Uterus (tissue), 4 donors: ENCODE measurements around the gene KRTAP10-12. TPM values are rescaled to one million over a fixed set of nuclear protein-coding genes. Genes with fewer than 3 reads are reported as not detected.

Source experiments
- DNase-seq, 2 donors: peaks; one replicate each; pipeline ENCODE4 v3.0.0-alpha.2; 2019 to 2020
- H3K27ac ChIP-seq, 2 donors: fragments of 200-600 bp; sonication (generic); 1 replicate in 1 of 2; 2 replicates in 1 of 2; pipeline ENCODE4 v1.5.1; 2016 to 2018
- H3K27me3 ChIP-seq, 2 donors: fragments of 200-600 bp; sonication (generic); one replicate each; pipeline ENCODE4 v1.5.1; 2018 to 2019; ENCODE audit warnings: control low read depth in 1 of 2
- H3K36me3 ChIP-seq, 2 donors: fragments of 200-600 bp; sonication (generic); one replicate each; pipeline ENCODE4 v1.5.1; 2019; ENCODE audit warnings: control low read depth in 1 of 2
- H3K4me1 ChIP-seq, 2 donors: fragments of 200-600 bp; sonication (generic); one replicate each; pipeline ENCODE4 v1.5.1; 2018 to 2019; ENCODE audit warnings: control low read depth in 1 of 2
- H3K4me3 ChIP-seq, 2 donors: fragments of 200-600 bp; sonication (generic); 1 replicate in 1 of 2; 2 replicates in 1 of 2; pipeline ENCODE4 v1.5.1; 2018 to 2019; ENCODE audit warnings: mild to moderate bottlenecking in 1 of 2
- H3K9me3 ChIP-seq, 2 donors: fragments of 200-600 bp; sonication (generic); one replicate each; pipeline ENCODE4 v1.5.1; 2019; ENCODE audit warnings: control low read depth in 1 of 2
- CTCF ChIP-seq, 4 experiments: fragments of 200-600 bp in 2 of 4; fragments of 450-650 bp in 2 of 4; sonication (generic) in 2 of 4; IDR thresholded peaks; one replicate each; pipeline ENCODE4 v1.5.1; 2016 to 2019; ENCODE audit warnings: antibody characterized with exemption in 4 of 4, mild to moderate bottlenecking in 2 of 4, moderate library complexity in 1 of 4
- POLR2A ChIP-seq, 2 donors: fragments of 450-650 bp; IDR thresholded peaks; one replicate each; pipeline ENCODE4 v1.6.1; 2016; ENCODE audit warnings: antibody characterized with exemption in 2 of 2, mild to moderate bottlenecking in 1 of 2, moderate library complexity in 1 of 2
- intact Hi-C: fragments of 100-400 bp; cut with DNase I; formaldehyde crosslinking; loops from one replicate; pipeline ENCODE4 v1.15.1; 2023; ENCODE audit warnings: low total_unique reads
- total RNA-seq, 4 donors: library from RNA; depleted of rRNA in 3 of 4; stranded (reverse); fragments of >200 nt in 3 of 4; gene quantifications; one replicate each; pipeline versions ENCODE4 v1.1.0 to v1.2.4, GENCODE V29; 2014 to 2023
- donor health status: DM: yes; HTN: yes; CAD: no.

The KRTAP10-12 gene
- total RNA-seq, 4 donors from 2014 or later: not detected

GRCh38 chr21:44711327-44712202, 14.6 kb downstream of the KRTAP10-12 start, which contains the start of gene TSPEAR:
Gene TSPEAR (minus strand): TSS chr21:44711572. CDS start chr21:44711514, 58 bp downstream.
- DNase-seq: peak in 1 of 2 donors; percentile 3
- intact Hi-C loops: no loop called here
- Histone ChIP-seq H3K4me3 (no peak within 1 kb of the TSS), H3K4me1 (no peaks in the 10 kb centered on the region), H3K9me3 (no peaks in the 10 kb centered on the region), H3K36me3 (no peaks in the 10 kb centered on the region), H3K27ac (no peak within 1 kb of the TSS), H3K27me3 (peaks cover 0 to 45% of the 10 kb centered on the region in 2 donors)
- TF ChIP-seq POLR2A (IDR thresholded peaks at IDR 0.05) (no peak), CTCF (IDR thresholded peaks at IDR 0.05) (no peak)

- no peak for TF ChIP-seq CTCF (IDR thresholded peaks at IDR 0.05)
- no peak for TF ChIP-seq POLR2A (IDR thresholded peaks at IDR 0.05)
- Histone ChIP-seq H3K4me3 (no peak overlapping the region), H3K4me1 (no peaks in the 10 kb centered on the region), H3K27ac (no peak overlapping the region), H3K27me3 (peaks cover 0 to 39% of the 10 kb centered on the region in 2 donors), H3K9me3 (no peaks in the 10 kb centered on the region), H3K36me3 (no peaks in the 10 kb centered on the region)
- peak in 1 of 2 donors; percentile 4 for DNase-seq
- intact Hi-C loops: no loop called here
These were observed 15.4 kb downstream of the KRTAP10-12 start for GRCh38 chr21:44712203-44713028.

GRCh38 chr21:44713130-44713529, 16.2 kb downstream of the KRTAP10-12 start:
- Histone ChIP-seq H3K9me3 (no peaks in the 10 kb centered on the region), H3K27me3 (peaks cover 0 to 35% of the 10 kb centered on the region in 2 donors), H3K4me3 (no peak overlapping the region), H3K4me1 (no peaks in the 10 kb centered on the region), H3K27ac (no peak overlapping the region), H3K36me3 (no peaks in the 10 kb centered on the region)
- DNase-seq: peak in 1 of 2 donors; percentile 2
- intact Hi-C loops: no loop called here
- no peak for TF ChIP-seq CTCF (IDR thresholded peaks at IDR 0.05)
- no peak for TF ChIP-seq POLR2A (IDR thresholded peaks at IDR 0.05)

GRCh38 chr21:44713846-44714245, 16.9 kb downstream of the KRTAP10-12 start:
- TF ChIP-seq CTCF (IDR thresholded peaks at IDR 0.05) (no peak), POLR2A (IDR thresholded peaks at IDR 0.05) (no peak)
- peak in 1 of 2 donors; percentile 5 for DNase-seq
- Histone ChIP-seq H3K4me1 (no peaks in the 10 kb centered on the region), H3K4me3 (no peak overlapping the region), H3K27me3 (peaks cover 0 to 32% of the 10 kb centered on the region in 2 donors), H3K27ac (no peak overlapping the region), H3K36me3 (no peaks in the 10 kb centered on the region), H3K9me3 (no peaks in the 10 kb centered on the region)
- intact Hi-C loops: no loop called here
